PC-3 (cell line): ENCODE results near the gene ASCC3. TPM values are rescaled to one million over a fixed set of nuclear protein-coding genes. Genes with fewer than 3 reads are reported as not detected.

Source experiments
- ATAC-seq: fragments of 200-7000 bp; cut with Tn5 transposase; 2 replicates; pipeline ENCODE4 v1.9.1; 2020; ENCODE audit warnings: mild to moderate bottlenecking, moderate library complexity
- BruUV-seq: library from RNA; stranded (reverse); fragments of 400-500 nt; replicated peaks from 2 replicates; lab custom pipeline; 2021; lab: Mats Ljungman, UMichigan
- CTCF ChIA-PET: fragments of 300-600 bp; sonication (Branson Sonifier 250); formaldehyde crosslinking; loops from one replicate; lab custom pipeline; 2022; ENCODE audit warnings: antibody characterized with exemption; lab: Charles Lee
- POLR2A ChIA-PET: fragments of 300-600 bp; sonication (Branson Sonifier 250); formaldehyde crosslinking; loops from one replicate; lab custom pipeline; 2022; ENCODE audit warnings: antibody characterized with exemption; ENCODE audit not compliant: unreplicated experiment; lab: Charles Lee
- DNase-seq: peaks from one replicate; pipeline ENCODE4 v3.0.0-alpha.2; 2015
- H2AFZ ChIP-seq: fragments of 300-600 bp; sonication (generic); 2 replicates; pipeline ENCODE4 v1.6.0; 2016; ENCODE audit warnings: antibody characterized with exemption, low read length
- H3F3A ChIP-seq: fragments of 300-600 bp; sonication (generic); one replicate; pipeline ENCODE4 v1.6.0; 2017; ENCODE audit warnings: antibody characterized with exemption, low read length, control low read depth, mild to moderate bottlenecking; ENCODE audit not compliant: unreplicated experiment
- H3K27ac ChIP-seq: fragments of 300-600 bp; sonication (generic); 2 replicates; pipeline ENCODE4 v1.5.1; 2016; ENCODE audit warnings: mild to moderate bottlenecking, low read length
- H3K27me3 ChIP-seq: fragments of 300-600 bp; sonication (generic); 2 replicates; pipeline ENCODE4 v1.6.1; 2016; ENCODE audit warnings: low read length, mixed read lengths
- H3K36me3 ChIP-seq: fragments of 300-600 bp; sonication (generic); 2 replicates; pipeline ENCODE4 v1.6.1; 2016; ENCODE audit warnings: low read depth, mixed run types, low read length, mixed read lengths
- H3K4me1 ChIP-seq: fragments of 300-600 bp; sonication (generic); 2 replicates; pipeline ENCODE4 v1.5.1; 2016; ENCODE audit warnings: low read length; ENCODE audit not compliant: insufficient read depth
- H3K4me2 ChIP-seq: fragments of 300-600 bp; sonication (generic); 2 replicates; pipeline ENCODE4 v1.6.0; 2016; ENCODE audit warnings: low read length
- H3K4me3 ChIP-seq: fragments of 300-600 bp; sonication (generic); 2 replicates; pipeline ENCODE4 v1.5.1; 2016; ENCODE audit warnings: mild to moderate bottlenecking, low read length, mixed read lengths
- H3K79me2 ChIP-seq: fragments of 300-600 bp; sonication (generic); 2 replicates; pipeline ENCODE4 v1.6.1; 2017; ENCODE audit warnings: low read length, mixed read lengths
- H3K9ac ChIP-seq: fragments of 300-600 bp; sonication (generic); 2 replicates; pipeline ENCODE4 v1.6.0; 2016; ENCODE audit warnings: mild to moderate bottlenecking, low read length
- H3K9me2 ChIP-seq: fragments of 300-600 bp; sonication (generic); replicated peaks from 2 replicates; pipeline ENCODE4 v1.6.1; 2016; ENCODE audit warnings: mixed run types, low read length, mixed read lengths
- H3K9me3 ChIP-seq: fragments of 300-600 bp; sonication (generic); 2 replicates; pipeline ENCODE4 v1.6.1; 2016; ENCODE audit warnings: low read length, mixed read lengths
- H4K20me1 ChIP-seq: fragments of 300-600 bp; sonication (generic); 2 replicates; pipeline ENCODE4 v1.6.1; 2016; ENCODE audit warnings: low read length, mixed read lengths
- EZH2 ChIP-seq: fragments of 300-600 bp; sonication (generic); IDR thresholded peaks from one replicate; pipeline ENCODE4 v1.6.1; 2017; ENCODE audit warnings: antibody characterized with exemption, mild to moderate bottlenecking, low read length; ENCODE audit not compliant: unreplicated experiment
- EZH2phosphoT487 ChIP-seq: fragments of 300-600 bp; sonication (generic); IDR thresholded peaks from 2 replicates; pipeline ENCODE4 v1.6.1; 2018; ENCODE audit warnings: mild to moderate bottlenecking, antibody characterized with exemption, low read length, borderline replicate concordance
- intact Hi-C: fragments of 100-400 bp; cut with micrococcal nuclease; formaldehyde crosslinking; loops from 2 replicates; pipeline ENCODE4 v1.9.0; 2023
- total RNA-seq: library from RNA; depleted of rRNA; stranded (reverse); fragments of >200 nt; gene quantifications from 2 replicates; pipeline ENCODE4 v1.2.3, GENCODE V29; 2014
- TF ChIP-seq, protein P1 (sequence below): fragments of 300-600 bp; sonication (generic); conservative IDR thresholded peaks from 2 replicates; pipeline ENCODE4 v1.5.1; 2017; ENCODE audit warnings: antibody characterized with exemption, low read depth, mild to moderate bottlenecking, low read length

Gene ASCC3
- total RNA-seq, 1 experiment from 2014 or later = 27.7 TPM

GRCh38 chr6:100592929-100593328 is 288.2 kb downstream of the ASCC3 start:
- no peaks in the 10 kb centered on the region for H4K20me1 ChIP-seq
- ATAC-seq = no peak
- intact Hi-C loops = no loop called here

DNA sequence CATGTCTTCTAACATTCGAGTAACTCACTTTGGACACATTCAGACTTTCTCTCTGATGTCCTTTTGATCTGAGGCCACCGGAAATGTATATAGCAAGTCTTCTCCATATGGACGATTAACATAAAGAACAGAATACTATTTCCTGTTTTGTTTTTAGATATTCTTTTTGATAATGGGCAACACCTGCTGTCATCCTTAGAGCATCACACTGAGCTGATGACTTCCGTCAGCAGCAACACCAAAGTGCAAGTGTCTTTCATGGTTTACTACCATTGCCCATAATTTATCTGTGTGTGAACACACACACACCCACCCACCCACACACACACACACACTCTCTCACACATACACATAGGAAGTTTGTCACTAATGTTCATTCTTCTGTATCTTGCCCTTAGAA is 303.7 kb downstream of the ASCC3 start:
- no peak for ATAC-seq
- Histone ChIP-seq H3K9ac (no peak overlapping the region), H3K4me2 (no peak overlapping the region), H3K4me3 (no peak overlapping the region), H3K79me2 (no peaks in the 10 kb centered on the region), H3K9me3 (no peaks in the 10 kb centered on the region), H3K36me3 (no peaks in the 10 kb centered on the region), H3F3A (peaks cover 3% of the 10 kb centered on the region), H2AFZ (no peak overlapping the region), H3K9me2 (no peaks in the 10 kb centered on the region), H3K4me1 (no peaks in the 10 kb centered on the region), H3K27ac (no peak overlapping the region), H4K20me1 (no peaks in the 10 kb centered on the region), H3K27me3 (no peaks in the 10 kb centered on the region)
- TF ChIP-seq EZH2phosphoT487 (no peak), EZH2 (no peak)
- TF ChIP-seq, protein P1, sequence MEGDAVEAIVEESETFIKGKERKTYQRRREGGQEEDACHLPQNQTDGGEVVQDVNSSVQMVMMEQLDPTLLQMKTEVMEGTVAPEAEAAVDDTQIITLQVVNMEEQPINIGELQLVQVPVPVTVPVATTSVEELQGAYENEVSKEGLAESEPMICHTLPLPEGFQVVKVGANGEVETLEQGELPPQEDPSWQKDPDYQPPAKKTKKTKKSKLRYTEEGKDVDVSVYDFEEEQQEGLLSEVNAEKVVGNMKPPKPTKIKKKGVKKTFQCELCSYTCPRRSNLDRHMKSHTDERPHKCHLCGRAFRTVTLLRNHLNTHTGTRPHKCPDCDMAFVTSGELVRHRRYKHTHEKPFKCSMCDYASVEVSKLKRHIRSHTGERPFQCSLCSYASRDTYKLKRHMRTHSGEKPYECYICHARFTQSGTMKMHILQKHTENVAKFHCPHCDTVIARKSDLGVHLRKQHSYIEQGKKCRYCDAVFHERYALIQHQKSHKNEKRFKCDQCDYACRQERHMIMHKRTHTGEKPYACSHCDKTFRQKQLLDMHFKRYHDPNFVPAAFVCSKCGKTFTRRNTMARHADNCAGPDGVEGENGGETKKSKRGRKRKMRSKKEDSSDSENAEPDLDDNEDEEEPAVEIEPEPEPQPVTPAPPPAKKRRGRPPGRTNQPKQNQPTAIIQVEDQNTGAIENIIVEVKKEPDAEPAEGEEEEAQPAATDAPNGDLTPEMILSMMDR = no peak
- intact Hi-C loops = no loop called here
- ChIA-PET CTCF (no interaction called here), POLR2A (no interaction called here)
- no peak for DNase-seq
- no TSS peak for BruUV-seq

More at GRCh38 chr6:100592929-100593328, 288.2 kb downstream of the ASCC3 start:
- CTCF ChIA-PET = no interaction called here
- Histone ChIP-seq H3K4me1 (no peaks in the 10 kb centered on the region), H3K27me3 (no peaks in the 10 kb centered on the region), H3K9me2 (no peaks in the 10 kb centered on the region), H2AFZ (no peak overlapping the region), H3K27ac (no peak overlapping the region), H3K4me2 (no peak overlapping the region), H3K4me3 (no peak overlapping the region), H3K9me3 (no peaks in the 10 kb centered on the region), H3K9ac (no peak overlapping the region), H3F3A (no peaks in the 10 kb centered on the region), H3K36me3 (no peaks in the 10 kb centered on the region), H3K79me2 (no peaks in the 10 kb centered on the region)
- no peak for DNase-seq
- POLR2A ChIA-PET = no interaction called here
- TF ChIP-seq, protein P1 = no peak
- TF ChIP-seq EZH2 = no peak
- TF ChIP-seq EZH2phosphoT487 = no peak
- BruUV-seq = no TSS peak

GRCh38 chr6:100575921-100576320 is 305.2 kb downstream of the ASCC3 start:
- Histone ChIP-seq H3F3A (peaks cover 3% of the 10 kb centered on the region), H3K9me3 (no peaks in the 10 kb centered on the region), H3K27ac (no peak overlapping the region), H3K79me2 (no peaks in the 10 kb centered on the region), H3K27me3 (no peaks in the 10 kb centered on the region), H3K9me2 (no peaks in the 10 kb centered on the region), H3K4me2 (no peak overlapping the region), H3K4me3 (no peak overlapping the region), H3K4me1 (no peaks in the 10 kb centered on the region), H4K20me1 (no peaks in the 10 kb centered on the region), H2AFZ (no peak overlapping the region), H3K36me3 (no peaks in the 10 kb centered on the region), H3K9ac (no peak overlapping the region)
- intact Hi-C loops = no loop called here
- CTCF ChIA-PET = interaction anchor here (0.6 kb wide), 1 partner anchor 115 kb away, joined by 9 read pairs; no protein-coding TSS in a partner anchor
- TF ChIP-seq, protein P1 = no peak
- TF ChIP-seq EZH2phosphoT487 (no peak), EZH2 (no peak)
- ATAC-seq (no peak), DNase-seq (no peak)
- POLR2A ChIA-PET = no interaction called here
- BruUV-seq = no TSS peak
